ENCODE results near the gene DENND2D.

- no peak for TF ChIP-seq CTCF (IDR thresholded peaks at IDR 0.05 in 2 of 3, conservative IDR thresholded peaks at IDR 0.05 in 1 of 3; ENCODE audit: control insufficient read depth in 2 of 3, extremely low read depth in 1 of 3, insufficient read depth in 1 of 3, low read depth in 3 of 3, low read length in 3 of 3)
- no peak for TF ChIP-seq PBX3 (IDR thresholded peaks at IDR 0.05; ENCODE audit: insufficient replicate concordance, low read depth, low read length)
Measured at GRCh38 chr1:111214884-111215283, 14.4 kb upstream of the DENND2D start.
